ENCODE results near the gene SCYGR1.
"Not testable (repeated sequence)": the region's sequence is repeated elsewhere in the genome, so short reads cannot be mapped to it uniquely, and the experiment has no call there.

The SCYGR1 gene

DNA sequence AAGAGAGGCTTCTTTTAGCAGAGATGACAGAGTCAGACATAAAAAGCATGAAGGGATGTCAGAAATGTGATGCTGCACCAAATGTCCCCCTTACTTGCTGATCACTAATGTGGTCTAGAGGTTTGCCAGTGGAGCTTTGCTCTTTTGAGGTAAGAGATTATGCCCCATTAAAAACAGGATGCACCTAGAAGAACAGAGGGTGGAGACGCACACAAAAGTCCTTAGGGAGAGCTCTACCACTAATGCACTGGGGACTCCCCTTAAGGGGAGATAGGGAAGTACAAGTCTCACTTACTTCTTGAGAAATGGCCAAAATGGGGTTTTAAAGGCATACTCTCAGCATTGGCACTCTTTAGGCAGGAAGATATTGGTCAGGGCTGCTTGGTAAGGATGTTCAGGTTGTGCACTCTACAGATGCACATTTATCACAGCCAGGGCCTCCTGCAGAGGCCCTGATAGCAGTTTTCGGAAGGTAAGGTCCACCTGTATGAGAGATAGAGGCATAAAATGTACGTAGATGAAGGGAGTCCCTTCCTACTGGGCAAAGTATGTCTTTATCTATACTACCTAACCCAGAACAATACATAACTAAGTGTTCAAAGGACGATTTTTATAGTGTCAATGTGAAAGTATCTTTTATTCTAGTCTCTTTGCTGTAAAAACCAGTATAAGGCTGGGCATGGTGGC is 17.0 kb upstream of the SCYGR1 start:
- DNase-seq (ENCODE audit: low read depth, low spot score) = no peak
- no peak overlapping the region for H3K27ac ChIP-seq

DNA sequence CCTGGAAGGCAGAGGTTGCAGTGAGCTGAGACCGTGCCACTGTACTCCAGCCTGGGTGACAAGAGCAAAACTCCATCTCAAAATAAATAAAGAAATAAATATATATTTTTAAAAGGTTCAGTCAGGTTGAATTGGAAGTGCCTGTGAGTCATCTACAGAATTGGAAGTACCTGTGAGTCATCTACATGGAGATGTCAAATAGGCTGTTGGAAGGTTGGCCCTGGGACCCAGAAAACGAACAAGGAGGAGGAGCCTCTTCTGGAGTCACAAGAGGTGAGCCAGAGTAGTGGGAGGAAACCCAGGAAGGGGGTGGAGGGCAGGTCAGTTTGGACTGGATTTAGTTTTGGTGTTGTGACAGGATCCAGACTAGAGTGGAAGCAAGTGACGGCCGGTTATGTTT is 15.2 kb upstream of the SCYGR1 start:
- H3K27ac ChIP-seq = no peak overlapping the region
- peak; percentile 61 for DNase-seq (ENCODE audit: low read depth, low spot score)

DNA sequence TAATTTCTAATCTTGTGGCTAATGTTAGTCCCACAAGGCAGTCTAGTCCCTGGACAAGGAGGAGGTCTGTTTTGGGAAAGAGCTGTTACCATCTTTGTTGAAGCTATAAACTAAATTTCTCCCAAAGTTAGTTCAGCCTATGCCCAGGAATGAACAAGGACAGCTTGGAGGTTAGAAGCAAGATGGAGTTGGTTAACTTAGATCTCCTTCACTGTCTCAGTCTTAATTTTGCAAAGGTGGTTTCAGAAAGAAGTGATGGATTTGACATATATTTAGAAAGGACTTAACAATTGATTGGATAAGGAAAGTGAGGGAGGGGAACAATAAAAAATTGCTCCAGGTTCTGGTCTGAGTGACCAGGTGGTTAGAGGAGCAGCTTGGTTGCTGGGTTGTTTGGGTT is 14.6 kb upstream of the SCYGR1 start:
- no peak for DNase-seq (ENCODE audit: low read depth, low spot score)
- no peak overlapping the region for H3K27ac ChIP-seq

DNA sequence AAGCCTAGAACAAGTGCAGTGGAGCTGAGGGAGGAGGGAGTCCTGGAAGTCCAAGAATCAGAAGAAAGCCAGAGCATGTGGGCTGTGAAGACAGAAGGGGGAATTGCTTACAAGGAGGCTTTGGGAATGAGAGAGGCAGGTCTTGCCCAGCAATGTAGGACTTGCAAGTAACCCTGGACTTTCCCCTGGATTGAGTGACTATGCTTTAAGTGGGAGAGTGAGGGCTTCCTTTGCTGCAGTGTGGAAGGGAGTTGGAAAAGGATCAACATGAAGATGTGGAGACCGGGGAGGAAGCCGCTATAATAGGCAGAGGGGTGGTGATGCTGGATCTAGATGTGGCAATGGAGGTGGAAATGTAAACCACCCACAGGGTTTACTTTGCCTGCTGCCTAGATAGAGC is 13.8 kb upstream of the SCYGR1 start:
- H3K27ac ChIP-seq = no peak overlapping the region
- no peak for DNase-seq (ENCODE audit: low read depth, low spot score)

DNA sequence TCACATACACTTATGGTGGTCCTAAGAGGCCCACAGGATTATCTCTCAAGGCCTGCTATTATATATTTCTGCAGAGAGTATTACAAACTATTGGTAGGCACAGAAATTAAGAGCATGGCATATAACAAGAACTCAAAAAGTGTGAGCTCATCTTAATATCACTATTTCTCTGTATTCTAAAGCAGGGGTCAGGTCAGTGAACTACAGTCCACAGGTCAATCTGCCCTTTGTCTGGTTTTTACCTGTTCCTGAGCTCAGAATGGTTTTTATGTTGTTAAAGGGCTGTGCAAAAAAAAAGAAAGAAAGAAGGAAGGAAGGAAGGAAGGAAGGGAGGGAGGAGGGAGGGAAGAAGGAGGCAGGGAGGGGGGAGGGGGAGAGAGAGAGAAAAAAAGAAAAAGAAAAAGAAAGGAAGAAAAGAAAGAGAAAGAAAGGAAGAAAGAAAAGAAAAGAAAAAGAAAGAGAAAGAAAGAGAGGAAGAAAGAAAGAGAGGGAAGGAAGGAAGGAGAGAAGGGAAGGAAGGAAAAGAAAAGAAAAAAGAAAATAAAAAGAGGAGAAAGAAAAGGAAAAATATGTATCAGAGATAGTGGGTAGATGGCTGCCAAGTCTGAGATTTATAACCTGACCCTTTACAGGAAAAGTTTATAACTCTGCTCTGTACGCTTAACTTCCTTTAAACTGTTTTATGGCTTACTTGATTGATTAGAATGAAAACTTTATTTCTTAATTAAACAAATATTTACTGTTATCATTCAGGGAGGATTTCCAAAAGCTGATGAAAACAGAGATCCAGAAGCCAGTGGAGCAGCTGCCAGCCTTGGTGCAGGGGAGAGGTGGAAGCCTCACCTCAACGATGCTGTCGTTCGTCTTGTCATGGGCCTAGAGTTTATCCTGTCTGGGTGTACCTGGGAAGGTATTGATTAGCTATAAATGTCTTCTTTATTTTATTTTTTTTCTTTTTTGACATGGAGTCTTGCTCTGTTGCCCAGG is 11.2 kb upstream of the SCYGR1 start:
- DNase-seq (ENCODE audit: low read depth, low spot score) = no peak
- H3K27ac ChIP-seq = no peak overlapping the region

DNA sequence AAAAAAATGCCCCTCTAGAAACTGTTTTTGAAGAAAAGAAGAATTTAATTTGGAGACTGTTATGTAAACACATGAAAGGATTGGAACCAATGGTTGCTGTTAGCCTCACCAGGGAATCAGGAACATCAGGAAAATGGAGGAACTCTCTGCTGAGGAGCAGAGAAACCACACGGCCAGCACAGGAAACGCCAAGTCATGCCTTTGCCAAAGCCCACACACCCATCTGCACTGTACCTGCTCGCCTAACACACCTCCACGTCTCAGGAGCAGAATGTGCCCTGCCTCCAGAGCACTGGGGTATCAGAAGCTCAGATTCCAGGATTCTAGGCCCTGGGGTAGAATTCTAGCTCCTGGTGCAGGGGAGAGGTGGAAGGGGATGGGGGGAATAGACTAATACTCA is 9.8 kb upstream of the SCYGR1 start:
- H3K27ac ChIP-seq = peak overlapping the region; percentile 5
- no peak for DNase-seq (ENCODE audit: low read depth, low spot score)

DNA sequence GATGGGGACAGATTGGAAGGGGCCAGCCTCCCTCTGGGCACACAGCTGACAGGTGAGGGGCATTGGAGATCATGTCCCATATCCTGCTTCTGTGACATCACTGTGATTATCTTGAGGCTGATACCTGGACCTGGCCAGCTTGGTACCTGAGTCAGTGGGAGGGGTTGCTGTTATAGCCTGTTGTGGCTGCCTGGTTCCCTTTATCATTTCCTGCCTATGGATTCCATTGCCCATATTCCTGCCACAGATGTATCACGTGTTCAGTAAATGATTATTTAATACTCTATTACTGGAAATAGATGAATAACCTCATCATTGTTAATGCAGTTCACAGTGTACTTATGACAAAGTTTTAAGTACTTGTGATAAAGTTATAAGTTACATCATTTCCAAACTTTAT is 7.8 kb upstream of the SCYGR1 start:
- peak; percentile 75 for DNase-seq (ENCODE audit: low read depth, low spot score)
- H3K27ac ChIP-seq = peak overlapping the region; percentile 77

DNA sequence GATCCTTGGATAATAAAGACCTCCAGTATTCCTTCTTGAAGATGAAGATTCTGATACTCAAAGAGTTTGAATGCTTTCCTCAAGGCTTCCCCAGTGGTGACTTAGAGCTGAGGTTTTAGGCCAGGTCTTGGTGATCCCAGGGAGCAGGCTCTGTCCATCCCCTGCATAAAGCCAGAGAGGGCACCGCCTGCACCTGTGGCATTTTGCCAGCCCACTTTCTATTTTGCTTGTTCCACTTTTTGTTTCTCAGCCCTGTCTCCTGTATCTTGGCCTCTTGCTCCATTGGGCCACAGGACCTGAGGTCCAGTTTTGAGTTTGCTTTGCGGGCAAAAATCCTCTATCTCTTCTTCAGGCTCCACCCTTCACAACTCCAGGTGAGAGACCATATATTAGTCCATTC is 6.7 kb upstream of the SCYGR1 start:
- DNase-seq (ENCODE audit: low read depth, low spot score) = no peak
- H3K27ac ChIP-seq = no peak overlapping the region

DNA sequence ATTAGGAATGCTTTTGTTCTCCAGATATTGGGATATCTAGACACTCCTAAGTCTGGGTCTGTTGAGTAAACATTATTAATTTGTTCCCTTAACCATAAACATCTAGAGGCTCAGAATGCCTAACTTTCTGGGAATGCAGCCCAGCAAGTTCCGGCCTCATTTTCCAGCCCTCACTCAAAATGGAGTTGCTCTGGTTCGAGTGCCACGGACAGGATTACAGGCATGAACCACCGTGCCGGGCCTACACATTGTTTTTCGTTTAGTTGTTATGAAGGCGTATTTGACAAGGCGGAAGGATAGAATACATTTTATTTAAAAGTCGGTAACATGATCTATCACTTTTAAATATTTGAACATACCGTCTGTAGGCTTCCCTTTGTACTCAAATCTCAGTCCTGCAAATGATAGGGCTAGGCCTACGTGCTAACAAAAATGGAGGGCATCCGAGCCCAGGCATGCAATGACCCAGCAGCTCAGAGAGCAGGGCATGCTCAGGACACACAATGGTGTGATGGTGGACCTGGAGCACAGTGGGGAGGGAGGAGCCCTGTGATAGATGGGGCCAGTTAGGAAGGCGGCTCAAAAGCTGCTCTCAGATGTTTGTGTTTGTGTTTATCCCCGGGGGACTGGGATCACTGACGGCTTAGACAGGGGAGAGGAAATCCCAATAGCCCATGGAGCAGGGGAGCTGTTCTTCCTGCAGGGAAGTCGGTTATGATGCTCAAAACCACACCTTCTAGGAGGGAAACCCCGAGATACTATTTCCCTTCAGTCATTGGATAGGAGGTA is 2.9 kb upstream of the SCYGR1 start:
- DNase-seq (ENCODE audit: low read depth, low spot score) = no peak
- no peak overlapping the region for H3K27ac ChIP-seq

DNA sequence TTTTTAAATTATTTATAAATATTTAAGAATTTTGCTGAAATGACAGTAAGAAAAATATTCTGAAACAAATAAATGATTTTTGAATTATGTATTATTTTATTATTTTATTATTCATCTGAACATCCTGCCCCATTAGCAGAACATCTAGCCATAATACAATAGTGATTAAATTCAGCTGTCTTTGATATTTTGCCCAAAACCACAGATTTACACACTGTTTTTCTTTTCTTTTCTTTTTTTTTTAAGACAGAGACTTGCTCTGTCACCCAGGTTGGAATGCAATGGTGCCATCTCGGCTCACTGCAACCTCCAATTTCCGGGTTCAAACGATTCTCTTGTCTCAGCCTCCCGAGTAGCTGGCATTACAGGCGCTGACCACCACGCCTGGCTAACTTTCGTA is 1.9 kb upstream of the SCYGR1 start:
- no peak overlapping the region for H3K27ac ChIP-seq
- no peak for DNase-seq (ENCODE audit: low read depth, low spot score)

DNA sequence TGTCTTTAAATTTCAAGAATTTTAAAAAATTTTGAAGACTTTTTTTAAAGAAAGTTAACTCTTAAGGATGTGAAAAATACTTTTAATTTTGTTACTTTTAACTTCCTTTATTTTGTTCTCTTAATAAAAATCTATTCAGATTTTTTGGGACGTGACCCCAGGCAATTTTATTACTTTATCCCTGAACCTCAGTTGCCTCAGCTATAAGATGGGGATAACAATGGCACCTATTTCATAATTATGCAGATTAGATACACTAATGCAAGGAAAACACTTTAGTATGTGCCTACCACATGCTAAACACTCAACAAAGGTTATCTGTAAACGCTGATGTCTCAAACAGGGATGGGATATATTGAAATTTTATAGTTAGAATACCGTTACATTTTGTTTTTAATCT is 1.5 kb upstream of the SCYGR1 start:
- H3K27ac ChIP-seq = peak overlapping the region; percentile 68
- DNase-seq (ENCODE audit: low read depth, low spot score) = no peak

DNA sequence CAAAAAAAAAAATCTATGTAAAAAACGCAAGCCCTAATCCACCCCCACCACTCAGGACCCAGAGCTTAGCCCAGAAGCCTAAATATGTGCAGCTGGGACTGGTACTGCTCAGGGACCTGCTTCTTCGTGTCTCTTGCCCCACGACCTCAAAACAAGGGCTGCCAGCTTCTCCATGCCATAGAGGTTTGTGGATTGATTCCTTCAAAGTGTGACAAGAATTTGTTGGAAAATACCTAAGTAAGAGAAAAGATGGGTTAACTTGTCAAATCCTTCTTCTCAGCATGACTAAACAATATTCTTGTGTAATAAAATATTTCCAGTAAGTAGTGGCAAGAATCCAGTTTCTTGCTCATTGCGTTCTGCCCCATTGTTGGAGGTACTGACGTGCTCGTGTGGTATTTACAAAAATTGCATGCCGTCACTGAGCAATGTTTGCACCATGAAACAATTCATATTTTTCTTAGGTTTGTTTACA is 825 bp upstream of the SCYGR1 start:
- H3K27ac ChIP-seq = peak overlapping the region; percentile 68
- peak; percentile 91 for DNase-seq (ENCODE audit: low read depth, low spot score)

DNA sequence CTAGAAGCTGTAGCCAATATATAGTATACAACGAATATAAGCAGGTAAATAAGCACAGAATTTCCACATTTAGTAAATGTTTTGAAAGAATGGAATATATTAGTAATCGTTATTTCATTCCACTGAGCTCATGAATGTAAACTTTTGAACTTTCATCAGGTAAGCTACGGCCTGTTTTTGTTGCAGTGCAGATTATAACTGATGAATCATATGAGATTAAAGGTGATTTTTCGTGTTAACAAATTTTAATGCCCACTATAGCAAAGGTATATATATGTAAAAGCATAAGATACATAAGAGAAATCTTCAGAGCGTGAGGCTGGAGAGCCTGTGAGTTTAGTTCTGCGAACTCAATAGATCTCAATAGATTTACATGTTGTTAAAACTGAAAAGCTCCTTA is 1.1 kb downstream of the SCYGR1 start:
- DNase-seq (ENCODE audit: low read depth, low spot score) = no peak

DNA sequence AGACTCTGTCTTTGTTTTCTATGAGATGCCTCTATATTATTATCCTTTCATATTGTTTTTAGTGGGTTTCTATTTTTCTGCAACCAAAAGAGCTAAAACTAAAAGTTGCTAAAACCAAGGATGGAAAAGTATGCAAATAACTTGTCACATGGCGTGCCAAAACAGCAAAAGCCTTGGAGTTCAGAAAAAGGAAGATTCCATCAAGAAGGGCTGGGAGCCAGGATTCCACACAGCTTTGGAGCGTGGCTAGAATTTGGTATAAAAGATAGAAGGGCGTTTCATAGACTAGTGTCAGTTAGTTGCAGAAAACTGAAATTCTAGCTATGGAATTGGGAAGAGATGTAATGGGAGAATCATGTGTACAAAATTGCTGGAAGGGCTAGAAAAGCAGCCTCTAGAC is 4.1 kb downstream of the SCYGR1 start:
- no peak overlapping the region for H3K27ac ChIP-seq
- no peak for DNase-seq (ENCODE audit: low read depth, low spot score)

More for the DNA sequence above, 1.1 kb downstream of the SCYGR1 start:
- H3K27ac ChIP-seq = no peak overlapping the region

DNA sequence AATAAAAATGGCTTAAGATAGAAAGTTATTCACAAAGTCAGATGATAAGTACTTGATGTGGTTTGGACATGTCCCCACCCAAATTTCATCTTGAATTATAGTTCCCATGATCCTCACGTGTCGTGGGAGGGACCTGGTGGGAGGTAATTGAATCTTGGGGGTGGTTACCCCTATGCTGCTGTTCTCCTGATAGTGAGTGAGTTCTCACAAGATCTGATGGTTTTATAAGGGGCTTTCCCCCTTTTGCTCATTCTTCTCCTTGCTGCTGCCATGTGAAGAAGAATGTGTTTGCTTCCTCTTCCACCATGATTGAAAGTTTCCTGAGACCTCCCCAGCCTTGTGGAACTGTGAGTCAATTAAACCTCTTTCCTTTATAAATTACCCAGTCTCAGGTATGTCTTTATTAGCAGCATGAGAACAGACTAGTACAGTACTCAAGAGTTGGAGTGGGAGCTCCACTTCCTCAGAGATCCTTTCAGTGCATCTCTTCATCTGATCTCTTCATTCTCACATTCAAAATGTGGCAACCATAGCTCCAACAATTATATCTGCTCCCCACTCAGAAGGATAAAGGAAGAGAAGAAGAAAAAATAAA is 5.4 kb downstream of the SCYGR1 start:
- not testable (repeated sequence) for DNase-seq (ENCODE audit: low read depth, low spot score); H3K27ac ChIP-seq

DNA sequence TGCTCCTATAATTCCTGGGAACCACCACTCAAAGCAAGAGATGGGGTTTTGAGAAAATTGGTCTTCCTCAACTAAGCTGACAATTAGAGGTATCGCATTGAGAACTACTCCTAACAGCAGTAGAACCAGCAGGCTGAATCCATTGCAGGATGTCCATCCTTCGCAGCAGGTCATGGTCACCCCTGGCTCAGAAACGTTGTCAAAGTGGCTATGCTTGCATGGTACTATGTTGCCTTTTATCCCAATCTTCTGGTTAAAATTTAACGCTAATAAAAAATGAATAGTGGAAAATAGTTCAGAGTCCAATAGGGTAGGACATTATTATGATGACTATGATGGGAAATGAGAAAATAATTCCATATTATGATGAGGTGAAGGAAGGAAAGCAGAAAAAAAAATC is 8.7 kb downstream of the SCYGR1 start, which contains the start of gene TM4SF20:
Gene TM4SF20 (minus strand): TSS at position 212 of the 400 bp plus-strand sequence. CDS start 38 bp downstream, at position 174.
- H3K27ac ChIP-seq = peak within 1 kb of the TSS; percentile 72

DNA sequence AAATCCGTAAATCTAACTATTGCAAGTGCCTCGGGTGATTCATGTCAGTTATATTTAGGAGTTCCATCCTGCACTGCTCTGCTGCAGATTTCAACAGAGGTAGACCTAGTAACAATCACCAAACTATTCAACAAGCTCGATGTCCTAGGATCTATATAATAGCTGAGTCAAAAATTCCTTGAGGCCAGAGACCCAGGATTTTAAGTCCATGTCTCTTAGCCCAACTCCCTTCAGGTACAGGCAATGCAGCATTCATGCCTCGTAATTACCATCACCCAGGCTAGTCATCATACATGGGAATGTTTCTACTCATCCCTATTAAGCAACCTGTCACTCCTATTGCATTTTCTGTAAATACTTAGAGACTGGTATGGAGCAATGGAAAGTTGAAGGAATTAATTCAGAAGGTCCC is 9.4 kb downstream of the SCYGR1 start:
- peak; percentile 46 for DNase-seq (ENCODE audit: low read depth, low spot score)
- peak overlapping the region; percentile 72 for H3K27ac ChIP-seq

More for the DNA sequence above, 8.7 kb downstream of the SCYGR1 start, which contains the start of gene TM4SF20:
- DNase-seq (ENCODE audit: low read depth, low spot score) = no peak

DNA sequence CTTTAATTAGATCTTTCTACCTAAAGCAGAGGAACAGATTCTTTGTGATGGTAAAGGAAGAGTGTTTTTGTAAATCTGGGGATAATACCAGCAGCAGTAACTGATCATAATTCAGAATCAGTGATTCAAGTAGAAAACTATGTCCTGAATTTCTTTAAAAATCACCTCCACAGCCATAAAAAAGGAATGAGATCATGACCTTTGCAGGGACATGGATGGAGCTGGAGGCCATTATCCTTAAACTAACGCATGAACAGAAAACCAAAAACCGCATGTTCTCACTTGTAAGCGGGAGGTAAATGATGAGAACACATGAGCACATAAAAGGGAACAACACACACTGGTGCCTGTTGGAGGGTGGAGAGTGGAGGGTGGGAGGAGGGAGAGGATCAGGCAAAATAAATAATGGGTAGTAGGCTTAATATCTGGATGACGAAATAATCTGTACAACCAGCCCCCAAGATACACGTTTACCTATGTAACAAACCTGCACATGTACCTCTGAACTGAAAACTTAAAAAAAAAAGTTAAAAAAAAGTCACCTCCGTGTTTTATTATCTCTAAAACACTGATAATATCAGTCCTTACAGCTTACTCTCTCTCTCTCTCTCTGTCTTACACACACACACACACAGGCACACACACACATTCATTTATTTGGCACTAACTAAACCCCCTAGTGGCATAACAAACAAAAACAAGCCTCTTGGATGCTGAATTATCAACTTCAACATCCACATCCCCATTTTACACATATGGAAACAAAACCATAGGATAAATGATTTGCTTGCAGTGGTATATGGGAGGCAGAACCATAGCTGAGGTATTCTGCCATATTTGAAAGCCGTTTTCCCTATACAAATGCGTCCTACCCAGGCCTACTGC is 10.0 kb downstream of the SCYGR1 start:
- H3K27ac ChIP-seq = peak overlapping the region; percentile 72
- DNase-seq (ENCODE audit: low read depth, low spot score) = no peak
